OCI-M1 (cell line): ENCODE measurements around the gene ZNF594.
"Not testable (repeated sequence)": the region's sequence is repeated elsewhere in the genome, so short reads cannot be mapped to it uniquely, and the experiment has no call there.

ENCODE experiments used
- DNase-seq: peaks from one replicate; lab custom pipeline; 2025; lab: John Stamatoyannopoulos, UW

Gene ZNF594

DNA sequence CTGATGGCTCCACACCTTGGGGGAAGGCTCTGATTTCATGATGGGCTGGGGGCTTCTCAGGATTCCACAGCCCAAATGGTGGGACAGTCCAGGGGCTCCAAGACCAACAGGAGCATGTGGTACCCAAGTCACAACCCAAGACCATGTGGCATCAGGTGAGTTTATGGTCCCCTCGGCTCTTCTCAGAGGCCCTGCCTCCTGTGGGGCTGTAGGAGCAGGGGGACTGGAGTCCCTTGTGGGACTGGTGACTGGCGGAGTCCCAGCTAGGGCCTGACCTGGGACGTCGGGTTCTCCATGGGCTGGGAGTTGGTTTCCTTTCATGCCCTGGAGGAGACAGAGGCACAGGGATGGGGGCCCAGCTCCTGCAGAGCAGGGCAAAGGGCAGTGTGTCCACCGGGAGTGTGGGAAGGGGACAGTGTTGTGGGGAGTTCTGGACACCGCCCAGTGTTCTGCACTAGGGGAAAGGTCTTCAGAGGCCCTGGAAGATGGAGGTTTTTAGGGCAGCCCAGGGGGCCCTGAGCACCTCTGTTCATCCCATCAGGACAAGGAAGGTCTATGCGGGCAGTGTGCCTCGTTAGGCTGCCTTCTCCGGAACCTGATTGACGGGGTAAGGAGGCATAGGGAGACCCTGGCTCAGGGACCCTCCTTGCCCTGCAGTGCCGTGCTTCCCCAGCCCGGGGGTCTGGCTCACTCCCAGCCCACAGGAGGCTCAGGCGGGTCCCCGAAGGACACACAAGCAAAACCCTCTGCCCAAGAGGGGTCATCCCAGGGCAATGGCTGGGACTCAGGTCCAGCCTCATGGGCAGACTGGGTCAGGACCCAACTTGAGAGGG is 54.9 kb downstream of the ZNF594 start:
- not testable (repeated sequence) for DNase-seq

DNA sequence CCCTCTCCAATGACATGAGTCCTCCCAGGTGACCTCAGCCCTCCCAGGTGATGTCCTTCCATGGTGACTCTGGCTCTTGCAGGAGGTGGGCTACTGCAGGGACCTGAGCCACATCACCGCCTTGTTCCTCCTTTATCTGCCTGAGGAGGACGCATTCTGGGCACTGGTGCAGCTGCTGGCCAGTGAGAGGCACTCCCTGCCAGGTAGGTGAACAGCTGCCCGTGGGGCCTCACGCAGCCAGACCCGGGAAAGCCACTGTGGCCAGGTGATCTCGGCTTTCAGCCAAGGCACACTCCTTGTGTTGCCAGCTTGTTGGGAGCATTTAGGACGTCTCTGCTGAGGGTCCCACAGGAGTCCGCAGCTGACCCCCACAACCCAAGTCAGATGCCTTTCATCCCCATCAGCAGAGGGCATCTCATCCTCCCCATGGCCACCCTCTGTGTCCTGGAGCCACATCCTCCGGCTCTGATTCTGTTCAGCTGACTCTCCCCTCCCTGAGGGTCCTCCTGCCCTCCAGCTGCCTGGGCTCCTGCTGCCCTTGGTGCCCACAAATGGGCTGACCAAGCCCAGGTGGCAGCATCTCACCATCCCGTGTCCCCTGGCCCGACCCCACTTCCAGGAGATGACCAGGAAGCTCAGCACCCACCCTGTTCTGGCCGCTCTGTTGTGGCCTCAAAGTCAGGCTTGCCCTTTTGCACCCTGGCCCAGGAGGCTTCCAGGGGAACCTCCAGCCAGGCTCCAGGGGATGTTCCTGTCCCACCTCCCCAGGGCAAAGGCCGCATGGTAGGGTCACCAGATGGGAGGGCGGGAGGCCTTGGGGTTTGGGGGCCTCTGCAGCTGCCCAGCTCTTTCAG is 55.7 kb downstream of the ZNF594 start:
- DNase-seq, result no peak

DNA sequence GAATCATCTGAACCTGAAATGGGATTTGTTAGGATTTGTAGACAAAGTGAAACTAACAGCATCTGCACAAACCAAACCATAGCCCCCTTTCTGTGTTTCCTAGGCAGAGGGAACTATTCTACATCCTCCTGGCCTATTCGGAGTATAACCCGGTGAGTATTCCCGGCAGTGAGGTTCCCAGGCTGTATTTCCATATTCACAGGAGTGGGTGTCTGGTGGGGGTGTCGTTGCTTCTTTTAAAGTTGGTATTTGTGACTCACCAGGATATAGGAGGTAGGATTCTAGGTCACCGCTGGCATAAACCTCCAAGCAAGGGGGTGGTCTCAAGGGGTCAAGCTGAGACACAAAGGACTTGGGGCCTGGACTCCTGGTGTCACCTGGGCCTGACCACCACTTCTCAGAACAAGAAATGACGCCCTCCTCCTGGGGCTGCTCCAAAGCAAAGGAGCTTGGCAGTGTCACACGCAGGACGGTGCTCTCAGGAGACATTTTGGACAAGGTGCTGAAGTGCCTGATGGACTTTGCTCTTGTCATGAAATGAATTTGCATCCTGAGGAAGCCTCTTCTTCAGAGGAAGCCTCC is 56.4 kb downstream of the ZNF594 start:
- DNase-seq, result not testable (repeated sequence)

DNA sequence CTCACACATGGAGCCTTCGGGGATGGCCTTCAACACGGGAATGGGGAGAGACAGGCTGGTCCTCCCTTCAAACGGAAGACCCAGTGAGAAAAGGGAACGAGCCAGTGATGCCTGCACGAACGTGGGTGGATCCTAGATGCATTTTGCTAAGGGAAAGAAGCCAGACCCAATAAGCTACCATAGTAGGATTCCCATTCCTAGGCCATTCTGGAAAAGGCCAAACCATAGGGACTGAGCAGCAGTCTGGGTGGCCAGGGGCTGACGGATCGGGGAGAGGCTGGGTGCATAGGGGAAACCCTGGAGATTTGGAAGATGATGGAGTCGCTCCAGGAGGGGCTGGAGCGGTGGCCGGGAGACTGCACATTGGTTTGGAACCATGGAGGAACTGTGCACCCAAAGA is 57.1 kb downstream of the ZNF594 start:
- not testable (repeated sequence) for DNase-seq

DNA sequence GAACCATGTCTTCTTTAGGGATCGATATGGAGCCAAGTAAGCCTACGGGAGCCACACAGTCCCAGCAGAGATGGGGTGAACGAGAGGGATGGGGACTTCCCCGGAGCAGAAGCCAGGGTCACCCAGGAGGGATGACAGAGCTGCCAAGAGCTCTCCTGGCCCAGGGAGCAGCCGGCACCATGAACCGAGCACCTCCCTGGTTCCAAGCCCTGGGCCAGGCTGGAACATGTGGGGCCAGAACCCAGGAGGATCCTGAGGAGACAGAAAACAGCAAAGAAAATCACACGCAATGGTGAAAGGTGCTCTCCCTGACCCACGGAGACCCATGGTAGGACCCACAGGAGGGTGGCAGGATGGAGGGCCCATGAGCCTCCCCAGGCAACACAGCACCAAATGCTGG is 57.7 kb downstream of the ZNF594 start:
- DNase-seq, result not testable (repeated sequence)

DNA sequence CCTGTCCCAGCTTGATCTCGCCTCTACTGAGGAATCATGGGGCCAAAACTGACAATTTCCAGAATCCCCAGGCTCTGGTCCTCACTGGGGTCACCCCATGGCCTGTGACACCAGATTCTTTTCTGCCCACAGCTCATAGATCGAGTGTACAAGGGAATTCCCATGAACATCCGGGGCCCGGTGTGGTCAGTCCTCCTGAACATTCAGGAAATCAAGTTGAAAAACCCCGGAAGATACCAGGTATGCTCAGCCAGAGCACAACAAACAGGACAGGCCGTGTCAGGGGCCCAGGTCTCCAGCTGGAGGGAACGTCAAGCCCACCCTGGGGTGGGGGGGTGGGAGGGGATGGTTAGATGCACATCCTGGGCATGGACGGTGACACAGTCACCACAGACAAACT is 58.4 kb downstream of the ZNF594 start:
- no peak for DNase-seq

DNA sequence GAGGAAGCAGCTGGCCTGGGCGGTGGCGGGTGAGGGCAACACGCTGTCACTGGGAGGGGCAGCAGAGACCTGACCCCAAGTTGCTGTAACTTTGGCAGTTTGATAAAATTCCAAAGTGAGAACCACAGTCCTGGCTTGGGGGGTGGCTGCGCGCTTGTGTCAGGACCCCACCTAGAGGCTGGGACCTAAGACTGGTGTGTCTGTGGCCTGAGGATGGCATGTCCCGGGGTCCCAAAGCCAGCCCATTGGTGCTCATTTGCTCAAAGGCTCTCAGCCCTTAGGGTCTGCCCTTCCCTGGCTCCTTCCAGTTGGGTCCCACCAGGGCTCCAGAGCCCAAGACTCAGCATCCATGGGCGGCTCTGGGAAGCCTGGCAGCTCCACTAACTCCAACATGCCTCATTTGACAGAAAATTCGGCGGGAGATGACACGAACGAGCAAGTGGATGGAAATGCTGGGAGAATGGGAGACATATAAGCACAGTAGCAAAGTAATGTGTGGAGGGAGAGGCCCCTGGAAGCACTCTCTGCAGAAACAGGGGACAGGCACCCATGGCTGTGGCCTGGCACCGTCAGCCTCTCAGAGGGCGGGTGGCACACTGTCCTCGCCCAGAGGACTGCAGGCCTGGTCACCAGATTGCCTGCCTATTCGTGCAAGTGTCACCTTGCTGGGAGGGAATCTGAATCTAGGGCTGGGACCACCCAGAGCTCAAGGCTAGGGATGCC is 59.0 kb downstream of the ZNF594 start:
- DNase-seq, result not testable (repeated sequence)

DNA sequence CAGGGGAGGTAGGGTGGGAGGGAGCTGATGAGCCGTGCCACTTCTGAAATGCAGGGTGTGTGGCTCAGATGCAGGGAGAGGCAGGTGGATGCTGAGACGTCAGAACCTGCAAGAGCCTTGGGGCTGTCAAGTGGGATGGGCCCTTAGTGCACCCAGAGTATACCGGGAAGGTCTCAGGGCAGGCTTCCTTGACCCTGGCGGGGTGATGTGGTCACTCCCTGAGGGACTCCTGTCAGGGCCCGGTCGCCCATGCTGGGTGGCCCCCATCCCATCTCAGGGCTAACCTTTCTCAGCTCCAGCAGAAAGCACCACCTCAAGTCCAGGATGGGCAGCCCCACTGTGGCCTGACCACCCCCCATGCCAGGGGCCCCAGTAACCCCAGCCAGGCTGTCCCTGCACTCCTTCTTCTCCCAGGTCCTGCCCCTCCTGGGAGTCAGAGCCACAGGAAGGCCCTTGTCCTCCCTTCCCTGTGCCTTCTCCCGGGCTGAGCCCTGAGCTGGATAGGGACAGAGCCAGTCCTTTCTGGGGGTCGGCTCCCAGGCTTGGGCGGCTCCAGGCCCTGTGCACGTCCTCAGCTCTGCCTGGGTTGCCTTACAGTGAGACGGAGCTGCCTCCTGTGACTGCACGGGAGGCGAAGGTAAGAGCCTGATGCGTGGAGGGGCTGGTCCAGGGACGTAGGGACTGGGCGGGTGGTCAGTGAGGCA is 59.7 kb downstream of the ZNF594 start:
- DNase-seq, result not testable (repeated sequence)

DNA sequence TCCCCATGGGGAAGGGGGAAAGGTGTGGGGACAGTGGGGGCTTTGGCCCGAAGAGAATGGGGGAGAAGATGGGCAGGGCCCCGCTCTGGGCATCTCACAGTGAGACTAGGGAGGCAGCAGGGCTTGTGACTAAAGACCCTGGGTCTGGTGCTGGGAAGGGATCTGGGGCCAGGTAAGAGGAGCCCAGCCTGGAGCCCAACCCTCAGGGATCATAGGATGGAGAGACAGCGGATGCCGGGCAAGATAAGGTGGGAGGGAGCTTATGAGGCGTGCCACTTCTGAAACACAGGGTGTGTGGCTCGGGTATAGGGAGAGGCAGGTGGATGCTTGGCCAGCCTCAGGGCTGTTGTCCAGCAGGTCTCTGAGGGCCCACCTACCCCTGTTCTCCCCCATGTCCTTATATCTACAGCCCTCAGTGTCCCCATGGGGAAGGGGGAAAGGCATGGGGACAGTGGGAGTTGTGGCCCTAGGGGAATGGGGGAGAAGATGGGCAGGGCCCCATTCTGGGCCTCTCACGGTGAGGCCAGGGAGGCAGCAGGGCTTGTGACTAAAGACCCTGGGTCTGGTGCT is 60.4 kb downstream of the ZNF594 start:
- DNase-seq, result no peak

DNA sequence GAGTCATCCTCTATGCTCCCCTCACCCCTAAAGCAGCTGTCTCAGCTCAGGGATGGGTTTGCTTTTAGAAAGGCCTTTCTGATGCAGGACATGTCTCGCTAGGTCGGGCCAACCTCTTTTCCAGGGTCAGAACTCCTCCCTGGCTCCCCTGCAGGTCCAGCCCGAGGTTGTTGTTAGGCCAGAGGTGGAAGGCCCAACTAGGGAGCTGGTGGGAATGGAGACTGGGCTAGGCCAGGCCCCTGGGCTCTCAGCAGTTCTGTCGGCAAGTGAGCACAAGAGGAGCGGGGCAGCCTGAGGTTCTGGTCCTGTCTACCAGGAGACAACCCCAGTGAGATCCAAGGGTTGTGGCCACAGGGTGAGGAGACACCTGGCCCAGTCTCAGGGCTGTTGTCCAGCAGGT is 61.0 kb downstream of the ZNF594 start:
- DNase-seq, result not testable (repeated sequence)

DNA sequence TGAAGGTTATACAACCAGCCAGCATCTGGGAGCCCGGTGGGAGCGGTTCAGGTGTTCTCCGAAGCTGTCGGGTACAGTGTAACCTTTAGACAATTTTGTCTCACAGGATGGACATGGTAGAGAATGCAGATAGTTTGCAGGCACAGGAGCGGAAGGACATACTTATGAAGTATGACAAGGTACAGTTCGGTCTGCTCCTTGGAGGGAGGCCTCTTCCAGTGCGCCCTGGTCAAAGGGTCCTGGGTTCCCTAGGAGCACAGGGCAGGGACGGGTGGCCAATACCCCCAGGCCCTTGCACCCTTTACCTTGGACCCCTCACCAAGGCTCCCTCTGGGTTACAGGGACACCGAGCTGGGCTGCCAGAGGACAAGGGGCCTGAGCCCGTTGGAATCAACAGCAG is 61.4 kb downstream of the ZNF594 start:
- not testable (repeated sequence) for DNase-seq

DNA sequence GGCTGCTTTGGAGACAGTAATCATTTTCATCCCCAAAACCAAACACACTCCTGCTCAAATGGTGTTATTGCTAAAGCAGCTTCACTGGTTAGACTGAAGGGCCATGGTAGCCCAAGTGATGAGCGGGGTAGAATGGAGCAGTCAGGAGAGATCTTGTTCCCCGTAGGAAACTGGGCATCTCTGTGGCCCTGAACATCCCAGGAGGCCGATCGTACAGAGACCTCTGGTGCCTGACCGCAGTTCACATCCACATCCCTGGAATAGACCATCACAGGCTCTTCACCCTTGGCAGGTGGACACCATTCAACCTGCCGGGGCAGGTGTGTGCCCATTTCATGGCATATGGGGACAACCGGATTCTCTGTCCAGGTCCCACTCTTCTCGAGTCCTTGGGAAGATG is 61.9 kb downstream of the ZNF594 start:
- DNase-seq, result not testable (repeated sequence)
